ENCODE results near the gene GFOD1.
"Not testable (repeated sequence)": the region's sequence is repeated elsewhere in the genome, so short reads cannot be mapped to it uniquely, and the experiment has no call there.

GRCh38 chr6:13434135-13434775 is 53.1 kb downstream of the GFOD1 start:
- TF ChIP-seq, protein P1, sequence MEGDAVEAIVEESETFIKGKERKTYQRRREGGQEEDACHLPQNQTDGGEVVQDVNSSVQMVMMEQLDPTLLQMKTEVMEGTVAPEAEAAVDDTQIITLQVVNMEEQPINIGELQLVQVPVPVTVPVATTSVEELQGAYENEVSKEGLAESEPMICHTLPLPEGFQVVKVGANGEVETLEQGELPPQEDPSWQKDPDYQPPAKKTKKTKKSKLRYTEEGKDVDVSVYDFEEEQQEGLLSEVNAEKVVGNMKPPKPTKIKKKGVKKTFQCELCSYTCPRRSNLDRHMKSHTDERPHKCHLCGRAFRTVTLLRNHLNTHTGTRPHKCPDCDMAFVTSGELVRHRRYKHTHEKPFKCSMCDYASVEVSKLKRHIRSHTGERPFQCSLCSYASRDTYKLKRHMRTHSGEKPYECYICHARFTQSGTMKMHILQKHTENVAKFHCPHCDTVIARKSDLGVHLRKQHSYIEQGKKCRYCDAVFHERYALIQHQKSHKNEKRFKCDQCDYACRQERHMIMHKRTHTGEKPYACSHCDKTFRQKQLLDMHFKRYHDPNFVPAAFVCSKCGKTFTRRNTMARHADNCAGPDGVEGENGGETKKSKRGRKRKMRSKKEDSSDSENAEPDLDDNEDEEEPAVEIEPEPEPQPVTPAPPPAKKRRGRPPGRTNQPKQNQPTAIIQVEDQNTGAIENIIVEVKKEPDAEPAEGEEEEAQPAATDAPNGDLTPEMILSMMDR (conservative IDR thresholded peaks at IDR 0.05; ENCODE audit: low read length): not testable (repeated sequence)
- TF ChIP-seq EZH2phosphoT487 (IDR thresholded peaks at IDR 0.05; ENCODE audit: borderline replicate concordance, low read depth, low read length): not testable (repeated sequence)

Data from OCI-LY7 (cell line).